OCI-LY3 (cell line): Measurements from ENCODE around the gene SUZ12.

Experiments
- CTCF ChIP-seq: fragments of 200-600, 300-600 bp; sonication (generic); IDR thresholded peaks from 2 replicates; pipeline ENCODE4 v1.5.1; 2014; ENCODE audit warnings: antibody characterized with exemption, low read length, low read depth
- EZH2phosphoT487 ChIP-seq: fragments of 200-600 bp; shearing (Covaris generic); IDR thresholded peaks from 2 replicates; pipeline ENCODE4 v1.6.1; 2018; ENCODE audit warnings: antibody characterized with exemption, mixed run types, low read depth

DNA sequence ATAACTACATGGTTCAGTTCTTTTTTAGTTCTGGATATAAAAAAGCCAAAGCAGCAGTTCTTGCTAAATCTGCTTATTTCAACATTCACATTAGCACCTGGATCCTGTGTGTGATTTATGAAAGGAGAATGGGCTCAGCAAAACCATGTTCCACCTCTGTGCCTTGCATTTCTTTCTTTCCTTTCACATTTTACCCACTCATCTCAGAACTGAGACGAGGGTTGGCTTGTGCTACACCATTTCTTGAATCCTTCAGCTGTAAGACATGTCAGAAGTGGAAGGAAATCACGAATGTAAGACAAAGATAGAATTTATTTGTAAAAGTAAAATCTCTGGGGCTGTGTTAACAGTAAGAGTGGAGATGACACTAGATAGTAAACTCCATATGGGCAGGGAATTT is 34.1 kb upstream of the SUZ12 start:
- TF ChIP-seq CTCF (no peak), EZH2phosphoT487 (no peak)
